ENCODE data around the gene IQCN.
A peak's percentile ranks its signal among the peaks of the same experiment; 100 is the strongest.

Gene IQCN

DNA sequence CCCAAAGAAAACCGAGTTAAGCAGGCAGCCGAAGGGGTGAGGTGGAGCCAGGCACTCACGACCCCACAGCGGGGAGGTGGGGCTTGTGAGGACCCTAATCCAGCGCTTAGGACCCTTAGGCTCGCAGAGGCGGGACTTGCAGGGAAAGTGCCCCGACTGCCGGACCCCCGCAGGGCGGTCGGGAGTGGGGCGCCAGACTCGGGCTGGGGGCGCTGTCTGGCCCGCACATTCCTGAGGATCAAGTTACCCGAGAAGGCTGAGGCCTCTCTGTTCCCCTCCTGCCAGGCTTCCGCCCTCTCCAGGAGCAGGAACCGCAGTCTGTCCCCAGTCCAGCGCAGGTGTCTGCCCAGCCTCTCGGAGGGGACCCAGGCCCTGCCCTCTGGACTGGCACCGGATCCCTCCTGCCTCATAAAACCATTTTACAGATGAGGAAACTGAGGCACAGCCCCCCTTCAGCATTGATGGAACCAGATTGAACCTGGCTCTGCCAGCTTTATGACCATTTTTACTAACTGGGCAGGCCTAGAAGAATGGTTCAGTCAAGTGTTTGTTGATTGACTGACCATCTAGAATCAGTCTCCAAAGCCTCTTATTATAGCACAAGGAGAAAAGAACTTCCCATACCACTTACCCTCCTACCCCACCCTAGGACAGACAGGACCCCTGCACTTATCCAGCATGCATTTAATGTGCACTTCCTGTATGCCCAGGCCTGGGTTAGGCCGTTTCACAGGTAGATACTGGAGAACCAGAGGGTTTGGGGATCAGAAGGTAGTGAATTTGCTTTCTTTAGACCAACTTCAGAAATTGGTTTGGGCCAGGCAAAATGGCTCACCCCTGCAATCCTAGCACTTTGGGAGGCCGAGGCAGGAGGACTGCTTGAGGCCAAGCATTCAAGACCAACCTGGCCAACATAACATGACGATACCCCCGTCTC lies 13.9 kb upstream of the IQCN start:
- DNase-seq (ENCODE audit: low read depth, low spot score), result peak; percentile 82

DNA sequence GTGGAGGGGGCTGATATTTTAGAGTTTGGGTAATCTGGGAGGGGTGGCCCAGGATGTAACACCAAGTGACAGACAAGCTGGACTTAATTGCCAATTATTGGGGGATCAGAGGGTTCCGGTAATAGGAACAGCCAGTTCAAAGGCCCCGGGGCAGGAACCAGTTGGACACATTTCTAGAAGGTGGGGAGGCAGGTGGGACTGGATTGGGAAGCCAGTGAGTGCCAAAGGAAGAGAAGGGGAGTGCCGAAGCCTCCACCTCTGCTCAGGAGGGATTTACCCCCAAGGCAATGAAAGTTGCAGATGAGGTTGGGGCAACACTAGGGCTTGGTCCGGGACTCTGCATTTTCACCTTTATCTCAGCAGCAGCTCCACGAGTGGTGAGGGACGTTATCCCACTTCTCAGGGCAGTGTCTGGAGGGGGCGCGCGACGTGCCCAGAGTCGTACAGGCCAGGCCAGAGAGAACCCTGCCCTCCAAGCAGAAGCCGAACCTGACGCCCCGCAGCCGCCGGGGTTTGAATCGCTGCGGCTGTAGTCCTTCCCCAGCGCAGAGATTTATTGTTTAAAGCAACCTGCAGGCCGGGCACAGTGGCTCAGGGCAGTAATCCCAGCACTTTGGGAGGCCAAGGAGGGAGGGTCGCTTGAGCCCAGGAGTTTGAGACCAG lies 12.9 kb upstream of the IQCN start:
- DNase-seq (ENCODE audit: low read depth, low spot score), result peak; percentile 68

DNA sequence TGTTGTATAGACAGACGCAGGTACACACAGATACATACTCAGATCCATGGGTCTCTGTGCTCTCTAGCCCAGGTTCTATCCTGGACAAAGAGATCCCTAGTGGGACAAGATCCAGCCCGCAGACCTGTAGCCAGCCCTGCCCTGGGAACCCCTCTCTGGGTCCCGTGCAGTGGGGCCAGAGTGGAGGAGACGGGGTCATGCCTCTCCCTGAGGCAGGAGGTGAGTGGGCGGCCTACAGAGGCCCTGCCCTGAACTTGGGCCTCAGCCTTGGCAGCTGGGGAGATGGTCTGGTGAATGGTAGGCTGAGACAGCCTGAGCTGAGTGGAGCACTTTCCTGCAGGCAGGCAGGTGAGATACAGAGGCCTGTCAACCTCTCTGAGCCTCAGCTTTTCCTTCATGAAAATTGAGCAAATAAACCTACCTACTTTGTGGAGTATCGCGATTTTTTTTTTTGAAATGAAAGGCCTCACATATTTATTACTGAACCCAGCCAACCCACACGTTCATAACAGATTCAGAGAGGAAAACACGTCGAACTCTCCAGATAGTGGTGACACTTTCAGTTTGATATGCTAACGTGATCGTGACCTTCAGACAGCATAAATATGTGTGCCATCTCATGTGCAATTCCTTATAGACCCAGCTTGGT lies 10.6 kb upstream of the IQCN start:
- no peak for DNase-seq (ENCODE audit: low read depth, low spot score)

DNA sequence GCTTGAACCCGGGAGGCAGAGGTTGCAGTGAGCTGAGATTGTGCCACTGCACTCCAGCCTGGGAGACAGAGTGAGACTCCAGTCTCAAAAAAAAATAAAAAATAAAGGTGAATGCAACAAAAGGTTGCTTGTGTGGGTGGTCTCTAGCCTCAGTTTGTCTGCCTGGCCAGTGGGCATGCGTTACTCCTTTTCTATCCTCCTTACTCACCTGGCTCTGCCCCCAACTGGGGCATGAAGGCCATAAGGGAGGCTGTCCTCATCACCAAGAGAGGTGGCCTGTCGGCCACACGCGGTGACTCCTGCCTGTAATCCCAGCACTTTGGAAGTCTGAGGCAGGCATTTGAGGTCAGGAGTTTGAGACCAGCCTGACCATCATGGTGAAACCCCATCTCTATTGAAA lies 9.1 kb upstream of the IQCN start:
- DNase-seq (ENCODE audit: low read depth, low spot score), result no peak

DNA sequence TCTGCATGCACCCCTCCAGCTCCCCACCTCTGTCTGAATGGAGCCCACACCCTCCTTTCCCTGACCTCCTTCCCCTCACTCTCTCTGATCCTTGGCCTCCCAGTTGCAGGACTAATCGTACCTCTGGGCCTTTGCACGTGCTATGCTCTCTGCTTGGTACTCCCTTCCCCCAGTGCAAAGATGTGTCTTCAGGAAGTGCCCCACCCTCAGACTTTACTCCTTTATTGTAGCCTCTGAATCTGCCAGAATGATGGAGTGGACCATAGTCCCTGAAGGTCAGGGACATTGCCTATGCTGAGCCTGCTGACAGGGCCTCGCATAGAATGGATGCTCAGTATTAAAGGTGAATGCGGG lies 8.5 kb upstream of the IQCN start:
- DNase-seq (ENCODE audit: low read depth, low spot score), result no peak

DNA sequence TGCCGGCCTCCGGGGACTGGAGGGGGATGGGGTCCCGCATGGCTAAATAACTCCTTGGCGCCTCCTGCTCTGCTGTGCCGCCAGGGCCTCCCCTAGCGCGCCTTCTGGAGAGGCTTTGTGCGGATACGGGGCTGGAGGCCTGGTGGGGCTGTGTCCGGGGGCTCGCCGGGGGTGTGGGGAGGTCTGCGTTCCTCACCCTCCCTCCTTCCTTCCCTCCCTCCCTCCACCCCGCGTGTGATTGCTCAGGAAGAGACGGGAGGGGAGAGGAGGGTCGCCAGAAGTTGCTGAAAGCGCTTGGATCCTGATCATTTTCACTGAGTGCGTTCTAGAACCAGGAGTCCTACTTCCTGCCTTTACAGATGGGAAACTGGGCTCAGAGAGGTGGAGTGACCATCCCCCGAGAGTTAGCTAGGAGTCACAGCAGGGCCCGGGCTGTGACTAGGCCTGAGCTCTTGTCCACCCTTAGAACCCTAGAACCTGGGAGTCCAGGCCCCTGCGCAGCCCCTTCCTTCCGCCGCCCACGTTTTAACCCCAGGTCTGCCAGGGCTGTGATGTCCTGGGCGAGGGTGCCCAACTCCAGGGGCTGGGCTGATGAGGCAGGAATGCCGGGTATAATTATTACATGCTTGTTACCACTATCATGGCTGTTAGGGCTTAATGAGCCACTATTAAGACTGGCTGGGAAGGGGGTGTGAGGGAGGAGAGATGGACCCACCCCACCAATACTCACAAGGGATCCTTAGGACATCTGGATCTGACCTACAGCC lies 8.0 kb upstream of the IQCN start:
- DNase-seq (ENCODE audit: low read depth, low spot score), result peak; percentile 71

DNA sequence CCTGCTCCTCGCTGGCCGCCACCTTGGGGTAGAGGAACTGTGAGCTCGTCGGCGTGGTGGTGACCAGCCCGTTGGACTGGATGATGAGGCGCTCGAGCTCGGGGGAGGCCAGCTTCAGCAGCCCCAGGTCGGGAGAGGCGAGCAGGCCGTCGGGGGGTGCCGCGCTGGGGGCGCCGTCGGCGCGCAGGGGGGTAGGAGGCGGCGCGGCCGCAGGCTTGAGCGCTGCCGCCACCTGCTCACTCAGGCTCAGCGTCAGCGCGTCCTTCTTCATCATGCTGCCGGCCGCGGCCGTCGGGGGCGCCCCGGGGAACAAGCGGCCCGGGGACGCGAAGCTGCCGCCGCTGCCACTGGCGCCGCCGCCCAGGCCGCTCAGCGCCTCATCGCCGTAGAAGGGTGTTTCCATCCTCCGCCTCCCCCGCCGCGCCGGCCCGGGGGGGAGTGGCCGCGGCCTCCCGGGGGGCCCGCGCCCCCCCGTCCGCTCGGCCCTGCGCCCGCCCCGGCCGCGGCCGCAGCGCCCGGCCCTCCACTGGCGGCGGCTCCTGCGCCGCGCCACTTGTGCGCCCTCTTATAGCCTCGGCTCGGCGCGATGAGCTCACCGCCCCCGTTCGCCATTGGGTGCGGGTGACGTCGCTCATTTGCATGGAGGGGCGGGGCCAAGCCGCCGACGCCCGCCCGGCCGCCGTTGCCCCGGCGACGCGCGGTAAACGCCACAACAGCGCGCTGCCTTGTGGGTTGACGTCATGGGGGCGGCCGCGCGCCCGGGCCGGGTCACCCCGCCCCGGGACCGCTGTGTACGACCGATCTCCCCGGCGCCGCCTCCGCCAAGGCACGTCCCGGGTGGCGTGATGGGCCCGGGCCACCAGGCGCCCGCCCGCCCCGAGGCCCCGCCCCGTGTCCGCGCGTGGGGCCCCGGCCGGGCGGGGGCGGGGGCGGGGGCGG lies 7.1 kb upstream of the IQCN start, which contains the start of gene JUND:
TSS of gene JUND (minus strand) at position 541 of the 939 bp plus-strand sequence. CDS start at position 403, 138 bp downstream.
- DNase-seq (ENCODE audit: low read depth, low spot score), result peak; percentile 99

DNA sequence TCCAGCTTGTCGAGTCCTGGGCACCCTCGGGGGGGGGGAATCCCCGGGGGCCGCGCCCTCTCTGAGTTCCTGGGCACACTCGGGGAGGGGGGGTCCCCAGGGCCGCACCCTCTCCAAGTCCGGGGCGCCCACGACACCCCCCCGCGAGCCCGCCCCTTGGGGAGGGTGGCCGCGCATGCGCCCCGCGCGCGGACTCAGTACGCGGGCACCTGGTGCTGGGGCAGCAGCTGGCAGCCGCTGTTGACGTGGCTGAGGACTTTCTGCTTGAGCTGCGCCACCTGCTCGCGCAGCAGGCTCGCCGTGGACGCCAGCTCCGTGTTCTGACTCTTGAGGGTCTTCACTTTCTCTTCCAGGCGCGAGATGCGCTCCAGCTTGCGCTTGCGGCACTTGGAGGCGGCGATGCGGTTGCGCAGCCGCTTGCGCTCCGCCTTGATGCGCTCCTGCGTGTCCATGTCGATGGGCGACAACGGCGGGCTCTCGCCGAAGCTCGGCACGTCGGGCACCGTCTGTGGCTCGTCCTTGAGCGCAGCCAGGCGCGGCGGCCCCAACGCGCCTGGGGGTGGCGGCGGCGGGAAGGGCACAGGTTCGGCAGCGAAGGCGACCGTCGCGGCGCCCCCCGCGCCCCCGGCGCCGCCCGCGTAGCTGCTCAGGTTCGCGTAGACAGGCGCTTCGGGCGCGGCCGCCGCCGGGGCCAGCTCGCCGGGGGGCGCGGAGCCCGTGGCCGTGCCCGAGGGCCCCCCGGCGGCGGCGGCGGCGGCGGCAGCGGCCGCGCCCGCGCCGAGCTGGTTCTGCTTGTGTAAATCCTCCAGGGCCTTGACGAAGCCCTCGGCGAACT lies 6.2 kb upstream of the IQCN start:
- peak; percentile 80 for DNase-seq (ENCODE audit: low read depth, low spot score)

DNA sequence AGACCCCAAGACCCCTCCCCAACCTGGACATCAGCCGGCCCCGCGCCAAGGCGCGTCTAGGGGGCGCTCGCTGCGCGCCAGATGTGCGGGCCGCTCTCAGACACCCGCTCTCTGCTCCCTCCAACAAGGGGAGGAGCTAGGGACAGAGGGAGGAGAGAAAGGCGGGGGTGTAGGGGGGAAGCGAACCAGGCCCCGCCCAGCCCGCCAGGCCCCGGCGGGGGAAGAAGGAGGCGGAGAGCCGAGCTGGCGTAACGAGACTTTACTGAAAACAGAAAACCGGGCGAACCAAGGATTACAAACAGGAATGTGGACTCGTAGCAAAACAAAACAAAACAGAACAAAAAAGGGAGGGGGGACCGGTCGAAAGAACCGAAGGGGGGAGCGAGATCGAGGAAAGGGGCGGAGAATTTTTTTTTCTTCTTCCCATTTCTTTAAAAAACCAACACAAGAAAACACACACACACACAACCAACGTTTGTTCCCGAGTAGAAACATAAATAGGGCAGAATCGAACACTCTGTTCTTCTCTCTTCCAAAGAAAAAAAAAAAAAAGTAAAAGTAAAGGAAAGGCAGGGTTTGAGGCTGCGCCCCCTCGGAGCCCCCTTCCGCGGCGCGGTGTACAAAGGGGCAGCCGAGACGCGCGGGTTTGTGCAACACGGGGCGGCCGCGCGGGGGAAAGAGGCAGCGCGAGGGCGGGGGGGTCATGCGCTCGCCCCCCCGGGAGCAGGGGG lies 5.4 kb upstream of the IQCN start:
- DNase-seq (ENCODE audit: low read depth, low spot score), result peak; percentile 98

DNA sequence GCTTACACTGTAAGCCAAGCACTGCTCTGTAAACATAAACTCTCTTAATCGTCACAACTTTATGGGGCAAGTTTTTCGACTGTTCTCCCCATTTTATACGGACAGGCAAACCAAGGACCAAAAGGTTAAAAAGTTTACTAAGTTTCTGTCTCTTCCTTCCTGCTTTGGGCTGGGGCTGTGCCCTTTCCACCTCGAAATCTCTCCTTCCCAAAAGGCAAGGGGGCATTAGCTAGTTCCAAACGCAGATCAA lies 4.9 kb upstream of the IQCN start:
- DNase-seq (ENCODE audit: low read depth, low spot score), result no peak

DNA sequence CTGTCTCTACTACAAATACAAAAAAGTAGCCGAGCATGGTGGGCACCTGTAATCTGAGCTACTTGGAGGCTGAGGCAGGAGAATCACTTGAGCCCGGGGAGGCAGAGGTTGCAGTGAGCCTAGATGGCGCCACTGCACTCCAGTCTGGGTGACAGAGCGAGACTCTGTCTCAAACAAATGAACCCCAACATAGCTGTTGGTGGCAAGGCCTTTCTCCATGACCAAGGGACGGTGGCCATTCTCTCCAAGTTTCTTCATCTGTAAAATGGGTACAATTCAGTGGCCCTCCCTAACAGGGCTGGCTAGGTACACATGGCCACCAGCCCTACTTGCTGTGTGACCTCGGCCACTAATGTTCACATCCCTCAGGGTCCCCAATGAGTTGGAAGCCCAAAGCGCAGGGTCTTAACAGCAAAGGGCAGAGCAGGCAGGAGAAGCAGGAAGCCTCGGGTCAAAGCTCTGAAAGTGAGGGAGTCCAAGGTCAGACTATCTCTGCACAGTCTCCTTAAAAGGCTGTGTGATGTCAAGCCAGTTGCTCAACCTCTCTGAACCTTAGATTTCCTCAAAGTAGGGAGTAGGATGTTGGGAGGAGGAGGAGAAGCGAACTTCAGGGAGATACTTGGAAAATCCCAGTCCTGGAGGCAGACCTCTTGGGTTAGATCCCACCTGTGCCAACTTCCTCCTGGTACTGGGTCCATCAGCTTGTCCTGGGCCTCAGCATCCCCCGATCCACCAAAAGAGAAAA lies 4.4 kb upstream of the IQCN start:
- peak; percentile 65 for DNase-seq (ENCODE audit: low read depth, low spot score)

DNA sequence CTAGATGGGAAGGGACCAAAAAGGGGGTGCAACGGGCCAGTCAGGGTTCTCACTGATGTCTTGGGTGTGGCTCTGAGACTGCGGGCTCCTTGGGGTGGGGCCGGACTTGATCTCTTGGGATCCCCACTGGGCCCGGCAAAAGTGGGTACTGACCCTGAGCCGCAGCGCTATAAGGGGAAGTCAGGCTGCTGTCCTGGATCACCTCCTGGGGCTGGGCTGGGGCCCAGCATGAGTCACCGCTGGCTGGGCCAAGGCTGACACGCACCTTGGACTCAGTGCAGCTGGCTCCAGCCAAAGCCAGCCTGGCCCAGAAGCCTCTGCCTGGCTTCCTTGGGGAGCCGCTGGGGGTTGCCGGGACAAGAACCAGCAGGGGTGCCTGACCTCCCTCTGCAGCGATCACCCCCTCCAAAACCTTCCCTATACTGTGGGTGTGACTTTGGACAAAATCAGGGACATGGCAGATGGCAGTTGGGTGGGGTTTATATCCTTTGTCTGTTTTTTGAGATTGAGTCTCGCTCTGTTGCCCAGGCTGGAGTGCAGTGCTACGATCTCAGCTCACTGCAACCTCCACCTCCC lies 617 bp upstream of the IQCN start:
- peak; percentile 67 for DNase-seq (ENCODE audit: low read depth, low spot score)

DNA sequence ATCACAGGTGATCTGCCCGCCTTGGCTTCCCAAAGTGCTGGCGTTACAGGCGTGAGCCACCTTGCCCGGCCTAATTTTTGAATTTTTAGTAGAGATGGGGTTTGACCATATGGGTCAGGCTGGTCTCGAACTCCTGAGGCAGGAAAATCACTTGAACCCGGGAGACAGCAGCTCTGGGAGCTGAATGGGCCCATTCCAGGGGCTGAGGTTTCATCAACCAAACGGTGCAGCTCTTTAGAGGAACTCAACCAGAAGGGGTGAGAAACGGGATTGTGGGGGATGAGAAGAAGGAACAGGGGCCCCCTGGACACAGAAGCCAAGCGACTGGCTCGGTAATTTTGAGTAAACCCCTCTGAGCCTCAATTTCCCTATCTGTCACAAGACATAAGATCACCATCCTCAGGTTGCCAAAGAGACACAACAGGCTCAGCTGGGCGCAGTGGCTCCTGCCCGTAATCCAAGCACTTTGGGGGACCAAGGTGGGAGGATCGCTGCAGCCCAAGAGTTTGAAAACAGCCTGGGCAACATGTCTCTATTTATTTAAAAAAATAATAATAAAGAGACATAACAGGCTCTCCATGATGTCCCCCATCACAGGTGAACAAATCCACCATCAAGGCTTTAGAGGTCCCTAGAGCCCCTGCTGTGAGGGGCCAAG lies 562 bp downstream of the IQCN start:
- DNase-seq (ENCODE audit: low read depth, low spot score), result no peak

DNA sequence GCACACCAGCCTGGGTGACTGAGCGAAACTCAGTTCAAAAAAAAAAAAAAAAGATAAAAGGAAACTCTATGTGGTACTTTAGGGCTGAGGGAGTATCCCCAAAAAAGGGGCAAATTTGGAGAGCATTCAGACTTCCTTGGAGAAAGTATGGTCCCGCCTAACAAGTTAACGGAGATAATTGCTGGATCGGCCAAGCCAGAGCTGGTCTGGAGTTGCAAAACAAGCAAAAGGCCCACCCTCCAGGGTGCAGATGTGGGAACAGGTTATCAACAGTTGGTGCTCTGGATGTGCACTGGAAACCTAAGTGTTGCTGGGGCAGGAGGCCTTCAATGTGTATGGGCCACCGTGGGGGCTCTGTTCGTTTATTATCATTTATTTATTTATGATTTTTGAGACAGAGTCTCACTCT lies 2.8 kb downstream of the IQCN start:
- DNase-seq (ENCODE audit: low read depth, low spot score), result no peak

DNA sequence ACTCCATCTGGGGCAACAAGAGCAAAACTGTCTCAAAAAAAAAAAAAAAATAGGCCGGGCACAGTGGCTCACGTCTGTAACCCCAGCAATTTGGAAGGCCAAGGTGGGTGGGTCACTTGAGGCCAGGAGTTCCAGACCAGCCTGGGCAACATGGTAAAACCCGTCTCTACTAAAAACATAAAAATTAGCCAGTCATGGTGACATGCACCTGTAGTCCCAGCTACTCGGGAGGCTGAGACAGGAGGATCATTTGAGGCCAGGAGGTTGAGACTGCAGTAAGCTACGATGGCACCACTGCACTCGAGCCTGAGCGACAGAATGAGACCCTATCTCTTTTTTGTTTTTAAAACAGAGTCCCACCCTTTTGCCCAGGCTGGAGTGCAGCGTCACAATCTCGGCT lies 3.9 kb downstream of the IQCN start:
- no peak for DNase-seq (ENCODE audit: low read depth, low spot score)

DNA sequence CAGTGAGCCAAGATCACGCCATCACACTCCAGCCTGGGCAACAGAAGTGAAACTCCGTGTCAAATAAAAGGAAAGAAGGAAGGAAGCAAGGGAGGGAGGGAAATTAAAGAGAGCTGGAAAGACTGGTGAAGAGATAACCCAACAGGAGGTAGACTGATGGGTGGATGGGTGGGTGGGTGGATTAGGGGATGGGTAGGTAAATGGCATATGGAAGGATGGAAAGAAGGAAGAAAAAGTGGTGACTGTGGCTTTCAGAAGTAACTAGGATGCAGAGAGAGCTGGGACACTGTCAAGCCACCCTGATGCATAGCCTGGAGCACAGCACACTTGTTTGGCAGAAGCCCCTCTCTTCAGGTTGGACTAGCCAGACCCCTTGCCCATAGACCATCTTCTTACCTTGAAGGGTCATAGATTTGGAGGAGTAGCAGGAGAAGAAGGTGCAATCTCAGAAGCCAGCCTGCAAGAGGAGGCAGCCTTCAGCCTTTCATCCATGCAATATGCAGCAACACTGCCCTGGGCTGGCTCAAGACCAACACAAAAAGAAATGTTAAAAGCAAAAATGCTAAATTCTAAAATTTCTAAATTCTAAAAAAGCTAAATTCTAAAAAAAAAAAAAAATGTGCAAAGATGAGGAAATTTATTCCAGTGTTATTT lies 5.1 kb downstream of the IQCN start:
- DNase-seq (ENCODE audit: low read depth, low spot score), result no peak
